HL-60 (cell line): ENCODE results near the gene ANAPC5.

Experiments
- POLR2AphosphoS5 ChIP-seq: IDR thresholded peaks from 2 replicates; pipeline ENCODE4 v1.6.1; 2012; ENCODE audit warnings: low read depth
- TF ChIP-seq, protein P1 (sequence below): IDR thresholded peaks from one replicate; pipeline ENCODE4 v1.5.1; 2011; ENCODE audit warnings: low read length, control low read depth, inconsistent platforms; ENCODE audit not compliant: insufficient read depth
- TF ChIP-seq, protein P2 (sequence below): IDR thresholded peaks from 2 replicates; pipeline ENCODE4 v1.6.1; 2012; ENCODE audit warnings: low read depth; ENCODE audit not compliant: insufficient replicate concordance

DNA sequence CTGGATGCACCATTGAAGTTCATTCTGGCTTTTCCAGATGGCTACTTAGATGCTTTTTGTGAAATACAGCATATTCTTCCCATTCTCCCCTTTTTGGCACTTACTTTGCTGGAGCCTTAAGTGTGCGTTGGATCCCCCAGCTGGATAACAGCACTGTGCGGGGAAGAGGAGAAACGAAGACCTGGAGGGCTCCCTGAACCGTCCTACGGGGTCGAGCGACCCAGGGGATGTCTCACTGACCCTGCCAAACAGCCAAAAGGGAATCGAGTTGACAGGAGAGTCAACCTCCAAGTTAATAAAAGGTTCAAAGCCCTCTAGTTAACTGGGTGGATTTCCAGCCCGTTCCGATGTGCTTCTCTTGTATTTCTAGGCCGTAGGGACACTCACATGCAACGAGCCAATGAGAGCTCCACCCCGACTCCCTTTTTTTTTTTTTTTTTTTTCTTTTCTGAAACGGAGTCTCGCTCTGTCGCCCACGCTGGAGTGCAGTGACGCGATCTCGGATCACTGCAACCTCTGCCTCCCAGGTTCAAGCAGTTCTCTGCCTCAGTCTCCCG, 54.7 kb downstream of the ANAPC5 start:
- TF ChIP-seq, protein P1, sequence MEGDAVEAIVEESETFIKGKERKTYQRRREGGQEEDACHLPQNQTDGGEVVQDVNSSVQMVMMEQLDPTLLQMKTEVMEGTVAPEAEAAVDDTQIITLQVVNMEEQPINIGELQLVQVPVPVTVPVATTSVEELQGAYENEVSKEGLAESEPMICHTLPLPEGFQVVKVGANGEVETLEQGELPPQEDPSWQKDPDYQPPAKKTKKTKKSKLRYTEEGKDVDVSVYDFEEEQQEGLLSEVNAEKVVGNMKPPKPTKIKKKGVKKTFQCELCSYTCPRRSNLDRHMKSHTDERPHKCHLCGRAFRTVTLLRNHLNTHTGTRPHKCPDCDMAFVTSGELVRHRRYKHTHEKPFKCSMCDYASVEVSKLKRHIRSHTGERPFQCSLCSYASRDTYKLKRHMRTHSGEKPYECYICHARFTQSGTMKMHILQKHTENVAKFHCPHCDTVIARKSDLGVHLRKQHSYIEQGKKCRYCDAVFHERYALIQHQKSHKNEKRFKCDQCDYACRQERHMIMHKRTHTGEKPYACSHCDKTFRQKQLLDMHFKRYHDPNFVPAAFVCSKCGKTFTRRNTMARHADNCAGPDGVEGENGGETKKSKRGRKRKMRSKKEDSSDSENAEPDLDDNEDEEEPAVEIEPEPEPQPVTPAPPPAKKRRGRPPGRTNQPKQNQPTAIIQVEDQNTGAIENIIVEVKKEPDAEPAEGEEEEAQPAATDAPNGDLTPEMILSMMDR: no peak
- no peak for TF ChIP-seq POLR2AphosphoS5
- TF ChIP-seq, protein P2, sequence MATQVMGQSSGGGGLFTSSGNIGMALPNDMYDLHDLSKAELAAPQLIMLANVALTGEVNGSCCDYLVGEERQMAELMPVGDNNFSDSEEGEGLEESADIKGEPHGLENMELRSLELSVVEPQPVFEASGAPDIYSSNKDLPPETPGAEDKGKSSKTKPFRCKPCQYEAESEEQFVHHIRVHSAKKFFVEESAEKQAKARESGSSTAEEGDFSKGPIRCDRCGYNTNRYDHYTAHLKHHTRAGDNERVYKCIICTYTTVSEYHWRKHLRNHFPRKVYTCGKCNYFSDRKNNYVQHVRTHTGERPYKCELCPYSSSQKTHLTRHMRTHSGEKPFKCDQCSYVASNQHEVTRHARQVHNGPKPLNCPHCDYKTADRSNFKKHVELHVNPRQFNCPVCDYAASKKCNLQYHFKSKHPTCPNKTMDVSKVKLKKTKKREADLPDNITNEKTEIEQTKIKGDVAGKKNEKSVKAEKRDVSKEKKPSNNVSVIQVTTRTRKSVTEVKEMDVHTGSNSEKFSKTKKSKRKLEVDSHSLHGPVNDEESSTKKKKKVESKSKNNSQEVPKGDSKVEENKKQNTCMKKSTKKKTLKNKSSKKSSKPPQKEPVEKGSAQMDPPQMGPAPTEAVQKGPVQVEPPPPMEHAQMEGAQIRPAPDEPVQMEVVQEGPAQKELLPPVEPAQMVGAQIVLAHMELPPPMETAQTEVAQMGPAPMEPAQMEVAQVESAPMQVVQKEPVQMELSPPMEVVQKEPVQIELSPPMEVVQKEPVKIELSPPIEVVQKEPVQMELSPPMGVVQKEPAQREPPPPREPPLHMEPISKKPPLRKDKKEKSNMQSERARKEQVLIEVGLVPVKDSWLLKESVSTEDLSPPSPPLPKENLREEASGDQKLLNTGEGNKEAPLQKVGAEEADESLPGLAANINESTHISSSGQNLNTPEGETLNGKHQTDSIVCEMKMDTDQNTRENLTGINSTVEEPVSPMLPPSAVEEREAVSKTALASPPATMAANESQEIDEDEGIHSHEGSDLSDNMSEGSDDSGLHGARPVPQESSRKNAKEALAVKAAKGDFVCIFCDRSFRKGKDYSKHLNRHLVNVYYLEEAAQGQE: no peak
